Measurements from ENCODE around the gene PLAAT2.

PLAAT2 gene

DNA sequence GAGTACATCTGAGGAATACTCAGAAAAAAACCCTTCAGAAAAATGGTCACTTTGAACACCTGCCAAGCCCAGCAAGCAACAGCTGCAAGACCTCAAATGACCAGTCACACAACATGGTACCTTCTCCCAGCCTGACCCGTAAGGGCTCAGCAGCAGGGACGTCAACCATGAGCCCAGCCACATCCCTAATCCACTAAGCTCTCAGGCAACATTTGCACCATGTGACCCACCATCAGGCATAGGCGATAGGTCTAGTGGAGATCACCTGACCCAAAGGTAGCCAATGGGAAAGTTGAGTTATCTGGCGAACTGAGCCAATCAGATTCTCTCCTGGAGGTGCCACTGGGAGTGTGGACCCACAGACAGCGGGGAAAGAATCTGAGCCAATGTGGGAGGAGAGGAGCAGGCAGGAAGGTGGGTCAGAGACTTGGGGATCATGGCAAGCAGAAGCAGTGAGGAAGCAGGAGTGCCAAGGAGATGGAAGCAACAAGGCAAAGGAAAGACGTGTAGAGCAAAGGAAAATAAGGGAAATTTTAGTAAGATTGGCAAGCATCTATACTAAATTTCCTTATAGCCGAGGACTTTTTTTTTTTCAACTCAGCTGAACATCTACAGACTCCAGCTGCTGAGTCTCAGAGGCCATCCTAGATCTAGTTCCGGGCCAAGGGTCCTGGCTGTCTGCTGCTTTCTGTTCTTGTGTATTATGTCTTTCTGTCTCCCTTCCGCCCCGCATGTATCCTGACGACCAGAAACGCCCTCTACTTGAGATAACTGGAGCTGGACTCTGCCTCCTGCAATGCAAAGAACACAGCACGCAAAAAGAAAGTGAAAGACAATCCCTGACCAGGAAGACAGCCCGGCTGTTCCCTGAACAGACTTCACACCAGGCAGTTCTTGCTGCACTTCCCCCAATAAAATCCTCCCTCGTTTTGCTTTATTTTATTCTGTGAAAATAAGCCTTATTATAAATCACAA is 11.0 kb upstream of the PLAAT2 start:
- TF ChIP-seq, protein P1, sequence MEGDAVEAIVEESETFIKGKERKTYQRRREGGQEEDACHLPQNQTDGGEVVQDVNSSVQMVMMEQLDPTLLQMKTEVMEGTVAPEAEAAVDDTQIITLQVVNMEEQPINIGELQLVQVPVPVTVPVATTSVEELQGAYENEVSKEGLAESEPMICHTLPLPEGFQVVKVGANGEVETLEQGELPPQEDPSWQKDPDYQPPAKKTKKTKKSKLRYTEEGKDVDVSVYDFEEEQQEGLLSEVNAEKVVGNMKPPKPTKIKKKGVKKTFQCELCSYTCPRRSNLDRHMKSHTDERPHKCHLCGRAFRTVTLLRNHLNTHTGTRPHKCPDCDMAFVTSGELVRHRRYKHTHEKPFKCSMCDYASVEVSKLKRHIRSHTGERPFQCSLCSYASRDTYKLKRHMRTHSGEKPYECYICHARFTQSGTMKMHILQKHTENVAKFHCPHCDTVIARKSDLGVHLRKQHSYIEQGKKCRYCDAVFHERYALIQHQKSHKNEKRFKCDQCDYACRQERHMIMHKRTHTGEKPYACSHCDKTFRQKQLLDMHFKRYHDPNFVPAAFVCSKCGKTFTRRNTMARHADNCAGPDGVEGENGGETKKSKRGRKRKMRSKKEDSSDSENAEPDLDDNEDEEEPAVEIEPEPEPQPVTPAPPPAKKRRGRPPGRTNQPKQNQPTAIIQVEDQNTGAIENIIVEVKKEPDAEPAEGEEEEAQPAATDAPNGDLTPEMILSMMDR (IDR thresholded peaks at IDR 0.05; ENCODE audit: insufficient read depth, missing control alignments) = no peak
- DNase-seq (ENCODE audit: insufficient read length, low spot score) (no peak), FAIRE-seq (no peak)

DNA sequence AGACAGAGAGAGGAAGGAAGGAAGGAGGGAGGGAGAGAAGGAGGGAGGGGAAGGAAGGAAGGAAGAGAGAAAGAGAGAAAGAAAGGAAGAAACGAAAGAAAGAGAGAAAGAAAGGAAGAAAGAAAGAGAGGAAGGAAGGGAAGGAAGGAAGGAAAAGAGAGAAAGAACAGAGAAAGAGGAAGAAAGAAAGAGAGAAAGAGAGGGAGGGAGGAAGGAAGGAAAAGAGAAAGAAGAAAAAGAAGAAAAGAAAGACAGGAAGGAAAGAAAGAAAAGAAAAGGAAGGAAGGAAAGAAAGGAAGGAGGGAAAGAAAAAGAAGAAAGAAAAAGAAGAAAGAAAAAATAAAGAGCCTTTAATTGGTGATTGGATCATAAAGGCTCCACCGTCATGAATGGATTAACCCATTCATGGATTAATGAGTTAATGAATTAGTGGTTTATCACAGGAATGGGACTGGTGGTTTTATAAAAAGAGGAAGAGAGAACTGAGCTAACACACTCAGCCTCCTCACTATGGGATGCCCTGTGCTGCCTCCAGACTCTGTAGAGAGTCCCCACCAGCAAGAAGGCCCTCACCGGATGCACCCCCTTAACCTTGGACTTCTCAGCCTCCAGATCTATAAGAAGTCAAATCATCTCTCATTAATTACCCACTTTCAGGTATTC is 9.0 kb upstream of the PLAAT2 start:
- TF ChIP-seq, protein P1 (IDR thresholded peaks at IDR 0.05; ENCODE audit: insufficient read depth, missing control alignments) = no peak
- no peak for DNase-seq (ENCODE audit: insufficient read length, low spot score)
- no peak for FAIRE-seq

DNA sequence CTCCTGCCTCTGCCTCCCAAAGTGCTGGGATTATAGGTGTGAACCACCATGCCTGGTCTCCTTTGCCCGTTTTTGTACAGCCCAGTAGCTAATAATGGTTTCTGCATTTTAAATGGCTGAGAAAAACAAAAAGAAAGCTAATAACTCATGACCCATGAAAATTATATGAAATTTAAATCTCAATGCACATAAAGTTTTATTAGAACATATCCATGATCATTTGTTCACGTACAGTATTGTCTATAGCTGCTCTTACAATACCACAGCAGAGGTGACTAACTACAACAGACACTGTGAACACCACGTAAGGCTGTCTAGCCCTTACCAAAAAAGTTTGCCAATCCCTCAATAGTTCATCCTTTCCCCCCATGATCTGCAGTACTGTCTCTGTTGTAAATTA is 6.4 kb upstream of the PLAAT2 start:
- no peak for DNase-seq (ENCODE audit: insufficient read length, low spot score)
- TF ChIP-seq, protein P1 (IDR thresholded peaks at IDR 0.05; ENCODE audit: insufficient read depth, missing control alignments) = no peak
- FAIRE-seq = no peak

DNA sequence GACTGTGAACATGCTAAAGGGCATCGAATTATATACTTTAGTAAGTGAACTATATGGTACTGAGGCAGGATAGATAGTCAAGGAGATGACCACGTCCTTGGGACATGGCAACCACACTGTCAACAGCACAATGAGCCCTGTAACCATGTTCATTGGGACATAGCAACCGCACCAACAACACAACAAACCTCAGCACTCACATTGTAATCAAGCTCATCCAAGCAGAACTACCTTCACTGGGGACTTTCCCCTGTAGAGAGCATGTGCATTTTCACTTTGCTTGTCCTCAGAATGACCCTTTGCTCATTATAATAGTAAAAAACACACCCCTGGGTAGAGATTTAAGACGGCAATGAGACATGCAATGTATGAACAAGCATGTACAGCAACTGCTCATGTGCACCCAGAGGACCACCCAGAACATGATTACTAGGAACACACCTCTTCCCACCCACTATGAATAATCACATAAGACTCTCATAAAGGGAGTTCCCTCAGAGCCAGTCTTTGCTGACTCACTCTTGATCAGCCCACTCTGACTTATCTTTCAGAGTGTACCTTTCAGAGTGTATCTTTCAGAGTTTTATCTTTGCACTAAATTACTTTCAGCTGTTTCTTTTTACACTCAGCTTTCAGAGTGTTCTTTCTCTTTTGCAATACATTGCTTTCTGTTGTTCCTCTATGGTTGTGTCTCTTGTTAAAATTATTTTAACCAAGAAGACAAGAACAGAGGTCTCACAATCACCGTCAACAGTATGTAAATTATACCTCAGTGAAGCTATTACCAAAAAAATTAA is 4.1 kb upstream of the PLAAT2 start:
- DNase-seq (ENCODE audit: insufficient read length, low spot score) (no peak), FAIRE-seq (no peak)
- TF ChIP-seq, protein P1 (IDR thresholded peaks at IDR 0.05; ENCODE audit: insufficient read depth, missing control alignments) = no peak

DNA sequence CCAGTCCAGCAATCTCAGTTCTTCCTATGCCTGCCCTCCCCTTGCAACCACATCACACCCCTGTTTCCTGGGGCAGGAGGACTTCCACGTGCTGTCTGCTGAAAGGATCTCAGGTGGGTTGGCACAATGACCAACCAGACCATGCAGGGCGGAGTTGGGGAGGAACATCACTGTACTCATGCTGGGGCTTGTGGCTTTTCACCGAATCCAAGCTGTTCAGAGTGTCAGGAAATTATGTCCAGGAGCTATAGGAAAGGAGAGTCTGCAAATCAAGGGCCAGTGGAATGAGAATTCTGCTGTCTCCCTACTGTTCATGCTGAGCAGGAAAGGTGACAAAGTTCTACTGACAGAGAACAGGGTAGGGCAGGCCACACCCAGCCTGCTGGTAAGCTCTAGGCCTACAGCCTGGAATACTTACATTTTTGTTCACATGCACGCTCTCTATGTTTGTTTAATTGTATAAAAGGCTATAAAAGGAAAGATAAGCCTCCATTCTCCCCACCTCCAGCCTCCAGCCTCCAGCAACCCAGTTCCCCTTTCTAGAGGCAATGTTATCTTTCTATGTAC is 1.7 kb upstream of the PLAAT2 start:
- TF ChIP-seq, protein P1 (IDR thresholded peaks at IDR 0.05; ENCODE audit: insufficient read depth, missing control alignments) = no peak
- DNase-seq (ENCODE audit: insufficient read length, low spot score) = no peak
- FAIRE-seq = no peak

DNA sequence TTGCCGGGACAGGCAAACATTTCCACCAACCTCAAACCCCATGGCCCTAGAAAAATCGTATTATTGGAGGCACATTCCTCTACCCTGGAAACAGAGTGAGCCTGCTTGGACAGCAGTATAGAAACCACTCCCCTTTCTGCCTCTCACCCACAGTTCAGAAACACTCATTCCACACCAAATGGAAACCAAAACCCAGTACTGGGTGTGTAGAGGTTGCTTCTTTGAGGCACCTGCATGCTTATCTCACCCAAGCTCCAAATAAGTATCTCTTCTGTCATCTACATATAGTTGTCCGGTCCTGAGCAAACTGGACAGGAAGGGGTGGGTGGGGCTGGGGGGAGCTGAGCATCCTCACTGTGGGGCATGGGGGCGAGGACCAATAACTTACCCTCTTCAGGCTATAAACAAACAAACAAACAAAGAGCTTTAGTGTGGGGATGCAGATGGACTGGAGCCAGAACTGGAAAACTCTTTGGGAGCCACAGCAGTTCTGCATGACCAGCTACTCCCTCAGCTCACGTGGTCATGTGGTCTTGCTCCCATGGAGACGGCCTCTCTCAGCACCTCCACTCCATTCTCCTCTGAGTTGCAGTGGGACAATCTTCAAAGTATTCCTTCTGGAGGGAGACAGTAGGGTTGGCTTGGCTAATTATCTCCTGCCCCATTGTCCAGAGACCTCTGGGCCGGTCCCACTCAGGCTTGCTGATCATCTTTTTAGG is 1.0 kb upstream of the PLAAT2 start:
- no peak for FAIRE-seq
- no peak for DNase-seq (ENCODE audit: insufficient read length, low spot score)
- TF ChIP-seq, protein P1 (IDR thresholded peaks at IDR 0.05; ENCODE audit: insufficient read depth, missing control alignments) = no peak

Measured in D721Med (cell line).